Measurements from ENCODE around the gene SCAF4. TPM values are rescaled to one million over a fixed set of nuclear protein-coding genes. Genes with fewer than 3 reads are reported as not detected.
"Not testable (repeated sequence)": the region's sequence is repeated elsewhere in the genome, so short reads cannot be mapped to it uniquely, and the experiment has no call there.

Gene SCAF4
- total and polyA plus RNA-seq, 5 donors from 2014 or later = 15.8 to 70.9 (median 20.6) TPM

GRCh38 chr21:31768710-31769109, 36.8 kb upstream of the SCAF4 start:
- Mint-ChIP-seq H3K4me1 (peaks cover 0 to 4% (median under 1%) of the 10 kb centered on the region in 4 donors), H3K4me3 (no peak overlapping the region), H3K27me3 (peaks cover 10% of the 10 kb centered on the region), H3K36me3 (no peaks in the 10 kb centered on the region), H3K9me3 (no peaks in the 10 kb centered on the region), H3K27ac (no peak overlapping the region)
- no peaks in the 10 kb centered on the region for H3K4me1 ChIP-seq (ENCODE audit: control insufficient read depth, insufficient read depth, low read length, poor library complexity, severe bottlenecking)
- H3K27ac ChIP-seq (ENCODE audit: insufficient read depth, low read length, poor library complexity, severe bottlenecking) = no peak overlapping the region
- ATAC-seq (ENCODE audit: low read depth in 2 of 2) = no peak
- H3K9me3 ChIP-seq (ENCODE audit: control insufficient read depth in 2 of 2, low read length in 2 of 2) = no peaks in the 10 kb centered on the region
- H3K36me3 ChIP-seq (ENCODE audit: control insufficient read depth, insufficient read depth, low read length) = no peaks in the 10 kb centered on the region
- no peak overlapping the region for H3K4me3 ChIP-seq (ENCODE audit: low read depth, low read length)
- no peak for DNase-seq
- H3K27me3 ChIP-seq (ENCODE audit: control insufficient read depth, insufficient read depth, low read length) = no peaks in the 10 kb centered on the region

- H3K9me3 ChIP-seq (ENCODE audit: control insufficient read depth in 2 of 2, low read length in 2 of 2) = no peaks in the 10 kb centered on the region
- no peak overlapping the region for H3K27ac ChIP-seq (ENCODE audit: insufficient read depth, low read length, poor library complexity, severe bottlenecking)
- no peak for DNase-seq
- ATAC-seq (ENCODE audit: low read depth in 2 of 2) = no peak
- Mint-ChIP-seq H3K9me3 (peaks cover 0 to under 1% (median 0%) of the 10 kb centered on the region in 7 donors), H3K4me3 (no peak overlapping the region), H3K4me1 (peaks cover 0 to 4% (median 0%) of the 10 kb centered on the region in 4 donors), H3K27me3 (peaks cover 18% of the 10 kb centered on the region), H3K36me3 (no peaks in the 10 kb centered on the region), H3K27ac (no peak overlapping the region)
- no peaks in the 10 kb centered on the region for H3K27me3 ChIP-seq (ENCODE audit: control insufficient read depth, insufficient read depth, low read length)
- H3K4me1 ChIP-seq (ENCODE audit: control insufficient read depth, insufficient read depth, low read length, poor library complexity, severe bottlenecking) = no peaks in the 10 kb centered on the region
- H3K4me3 ChIP-seq (ENCODE audit: low read depth, low read length) = no peak overlapping the region
- no peaks in the 10 kb centered on the region for H3K36me3 ChIP-seq (ENCODE audit: control insufficient read depth, insufficient read depth, low read length)
These were observed 35.0 kb upstream of the SCAF4 start for GRCh38 chr21:31766899-31767298.

GRCh38 chr21:31765850-31766249, 33.9 kb upstream of the SCAF4 start:
- not testable (repeated sequence) for H3K4me3 Mint-ChIP-seq; H3K9me3 Mint-ChIP-seq; H3K9me3 ChIP-seq (ENCODE audit: control insufficient read depth in 2 of 2, low read length in 2 of 2); H3K27me3 ChIP-seq (ENCODE audit: control insufficient read depth, insufficient read depth, low read length); H3K4me1 Mint-ChIP-seq; H3K4me3 ChIP-seq (ENCODE audit: low read depth, low read length); DNase-seq; H3K36me3 Mint-ChIP-seq; H3K27ac Mint-ChIP-seq; H3K27ac ChIP-seq (ENCODE audit: insufficient read depth, low read length, poor library complexity, severe bottlenecking); ATAC-seq (ENCODE audit: low read depth in 2 of 2); H3K36me3 ChIP-seq (ENCODE audit: control insufficient read depth, insufficient read depth, low read length); H3K4me1 ChIP-seq (ENCODE audit: control insufficient read depth, insufficient read depth, low read length, poor library complexity, severe bottlenecking)
- H3K27me3 Mint-ChIP-seq = peaks cover 22% of the 10 kb centered on the region

GRCh38 chr21:31760931-31761330, 29.0 kb upstream of the SCAF4 start:
- DNase-seq (no peak), ATAC-seq (ENCODE audit: low read depth in 2 of 2) (no peak)
- Mint-ChIP-seq H3K4me3 (no peak overlapping the region), H3K27ac (no peak overlapping the region), H3K36me3 (no peaks in the 10 kb centered on the region), H3K4me1 (no peaks in the 10 kb centered on the region), H3K27me3 (peaks cover 22% of the 10 kb centered on the region), H3K9me3 (peaks cover 0 to 1% (median 0%) of the 10 kb centered on the region in 7 donors)
- no peaks in the 10 kb centered on the region for H3K36me3 ChIP-seq (ENCODE audit: control insufficient read depth, insufficient read depth, low read length)
- no peak overlapping the region for H3K4me3 ChIP-seq (ENCODE audit: low read depth, low read length)
- H3K27ac ChIP-seq (ENCODE audit: insufficient read depth, low read length, poor library complexity, severe bottlenecking) = no peak overlapping the region
- H3K27me3 ChIP-seq (ENCODE audit: control insufficient read depth, insufficient read depth, low read length) = no peaks in the 10 kb centered on the region
- H3K4me1 ChIP-seq (ENCODE audit: control insufficient read depth, insufficient read depth, low read length, poor library complexity, severe bottlenecking) = no peaks in the 10 kb centered on the region
- H3K9me3 ChIP-seq (ENCODE audit: control insufficient read depth in 2 of 2, low read length in 2 of 2) = no peaks in the 10 kb centered on the region

GRCh38 chr21:31756787-31757186, 24.9 kb upstream of the SCAF4 start:
- ATAC-seq (ENCODE audit: low read depth in 2 of 2) = no peak
- H3K36me3 Mint-ChIP-seq = no peaks in the 10 kb centered on the region
- peaks cover 0 to 2% (median 0%) of the 10 kb centered on the region in 7 donors for H3K9me3 Mint-ChIP-seq
- DNase-seq = no peak
- H3K4me3 Mint-ChIP-seq = no peak overlapping the region
- no peak overlapping the region for H3K27ac Mint-ChIP-seq
- no peaks in the 10 kb centered on the region for H3K4me1 ChIP-seq (ENCODE audit: control insufficient read depth, insufficient read depth, low read length, poor library complexity, severe bottlenecking)
- no peak overlapping the region for H3K27ac ChIP-seq (ENCODE audit: insufficient read depth, low read length, poor library complexity, severe bottlenecking)
- H3K27me3 ChIP-seq (ENCODE audit: control insufficient read depth, insufficient read depth, low read length) = no peaks in the 10 kb centered on the region
- H3K27me3 Mint-ChIP-seq = peaks cover 7% of the 10 kb centered on the region
- no peaks in the 10 kb centered on the region for H3K36me3 ChIP-seq (ENCODE audit: control insufficient read depth, insufficient read depth, low read length)
- no peak overlapping the region for H3K4me3 ChIP-seq (ENCODE audit: low read depth, low read length)
- no peaks in the 10 kb centered on the region for H3K9me3 ChIP-seq (ENCODE audit: control insufficient read depth in 2 of 2, low read length in 2 of 2)
- H3K4me1 Mint-ChIP-seq = no peaks in the 10 kb centered on the region

GRCh38 chr21:31755027-31755426, 23.1 kb upstream of the SCAF4 start:
- Mint-ChIP-seq H3K4me3 (no peak overlapping the region), H3K36me3 (no peaks in the 10 kb centered on the region), H3K27ac (no peak overlapping the region), H3K9me3 (peaks cover 0 to 2% (median 0%) of the 10 kb centered on the region in 7 donors), H3K27me3 (peaks cover 4% of the 10 kb centered on the region), H3K4me1 (no peaks in the 10 kb centered on the region)
- Histone ChIP-seq H3K9me3 (ENCODE audit: control insufficient read depth in 2 of 2, low read length in 2 of 2) (no peaks in the 10 kb centered on the region), H3K27me3 (ENCODE audit: control insufficient read depth, insufficient read depth, low read length) (no peaks in the 10 kb centered on the region), H3K4me1 (ENCODE audit: control insufficient read depth, insufficient read depth, low read length, poor library complexity, severe bottlenecking) (no peaks in the 10 kb centered on the region), H3K4me3 (ENCODE audit: low read depth, low read length) (no peak overlapping the region), H3K27ac (ENCODE audit: insufficient read depth, low read length, poor library complexity, severe bottlenecking) (no peak overlapping the region), H3K36me3 (ENCODE audit: control insufficient read depth, insufficient read depth, low read length) (no peaks in the 10 kb centered on the region)
- no peak for ATAC-seq (ENCODE audit: low read depth in 2 of 2)
- no peak for DNase-seq

- Histone ChIP-seq H3K9me3 (ENCODE audit: control insufficient read depth in 2 of 2, low read length in 2 of 2) (no peaks in the 10 kb centered on the region), H3K4me1 (ENCODE audit: control insufficient read depth, insufficient read depth, low read length, poor library complexity, severe bottlenecking) (no peaks in the 10 kb centered on the region), H3K36me3 (ENCODE audit: control insufficient read depth, insufficient read depth, low read length) (no peaks in the 10 kb centered on the region), H3K27ac (ENCODE audit: insufficient read depth, low read length, poor library complexity, severe bottlenecking) (no peak overlapping the region), H3K4me3 (ENCODE audit: low read depth, low read length) (no peak overlapping the region), H3K27me3 (ENCODE audit: control insufficient read depth, insufficient read depth, low read length) (no peaks in the 10 kb centered on the region)
- no peak for DNase-seq
- no peaks in the 10 kb centered on the region for H3K4me1 Mint-ChIP-seq
- ATAC-seq (ENCODE audit: low read depth in 2 of 2) = no peak
- H3K27me3 Mint-ChIP-seq = peaks cover 4% of the 10 kb centered on the region
- no peaks in the 10 kb centered on the region for H3K36me3 Mint-ChIP-seq
- H3K27ac Mint-ChIP-seq = no peak overlapping the region
- H3K9me3 Mint-ChIP-seq = peaks cover 0 to 2% (median 0%) of the 10 kb centered on the region in 7 donors
- H3K4me3 Mint-ChIP-seq = no peak overlapping the region
These were observed 22.7 kb upstream of the SCAF4 start for GRCh38 chr21:31754708-31754960.

GRCh38 chr21:31753949-31754707, 22.2 kb upstream of the SCAF4 start:
- Mint-ChIP-seq H3K36me3 (no peaks in the 10 kb centered on the region), H3K9me3 (peaks cover 0 to 2% (median 0%) of the 10 kb centered on the region in 7 donors), H3K4me1 (no peaks in the 10 kb centered on the region), H3K4me3 (no peak overlapping the region), H3K27ac (no peak overlapping the region), H3K27me3 (peaks cover 4% of the 10 kb centered on the region)
- DNase-seq (no peak), ATAC-seq (ENCODE audit: low read depth in 2 of 2) (no peak)
- H3K9me3 ChIP-seq (ENCODE audit: control insufficient read depth in 2 of 2, low read length in 2 of 2) = no peaks in the 10 kb centered on the region
- H3K4me3 ChIP-seq (ENCODE audit: low read depth, low read length) = no peak overlapping the region
- no peaks in the 10 kb centered on the region for H3K27me3 ChIP-seq (ENCODE audit: control insufficient read depth, insufficient read depth, low read length)
- no peak overlapping the region for H3K27ac ChIP-seq (ENCODE audit: insufficient read depth, low read length, poor library complexity, severe bottlenecking)
- no peaks in the 10 kb centered on the region for H3K36me3 ChIP-seq (ENCODE audit: control insufficient read depth, insufficient read depth, low read length)
- H3K4me1 ChIP-seq (ENCODE audit: control insufficient read depth, insufficient read depth, low read length, poor library complexity, severe bottlenecking) = no peaks in the 10 kb centered on the region
